Stimulated activated naive B cell treated with anti-CD40 and anti-IgM and Interleukin-4, amounts not matched to agents 10 μg/mL and 1 μg/mL and 100 μg/mL, for 72 hours (primary cell): ENCODE measurements around the gene LGALS13.
"Not testable (repeated sequence)": the region's sequence is repeated elsewhere in the genome, so short reads cannot be mapped to it uniquely, and the experiment has no call there.

Source experiments
- ATAC-seq, 2 donors: fragments of 150-1000 bp; cut with Tn5 transposase; replicated peaks; 2 replicates each; pipeline ENCODE4 v1.10.0; 2021; ENCODE audit warnings: moderate library complexity in 1 of 2
- DNase-seq: peaks from one replicate; pipeline ENCODE4 v3.0.0; 2021
- H3K27ac Mint-ChIP-seq: one replicate; pipeline ENCODE4 v1.8.0; 2022; ENCODE audit warnings: mild to moderate bottlenecking, mixed read lengths
- H3K27me3 Mint-ChIP-seq, 2 donors: one replicate each; pipeline ENCODE4 v1.8.0; 2022; ENCODE audit warnings: mixed read lengths in 2 of 2
- H3K36me3 Mint-ChIP-seq, 2 donors: one replicate each; pipeline ENCODE4 v1.8.0; 2022; ENCODE audit warnings: mixed read lengths in 2 of 2, mild to moderate bottlenecking in 1 of 2
- H3K4me1 Mint-ChIP-seq, 2 donors: one replicate each; pipeline ENCODE4 v1.8.0; 2022; ENCODE audit warnings: mixed read lengths in 2 of 2, mild to moderate bottlenecking in 1 of 2
- H3K4me3 Mint-ChIP-seq, 2 donors: one replicate each; pipeline ENCODE4 v1.8.0; 2022; ENCODE audit warnings: mild to moderate bottlenecking in 2 of 2, mixed read lengths in 2 of 2, moderate library complexity in 1 of 2
- H3K9me3 Mint-ChIP-seq, 2 donors: one replicate each; pipeline ENCODE4 v1.8.0; 2022; ENCODE audit warnings: mixed read lengths in 2 of 2, mild to moderate bottlenecking in 1 of 2

Gene LGALS13

GRCh38 chr19:39592381-39592780 lies 9.9 kb upstream of the LGALS13 start:
- Mint-ChIP-seq H3K27ac (no peak overlapping the region), H3K9me3 (peaks cover 0 to 1% of the 10 kb centered on the region in 2 donors), H3K4me3 (no peak overlapping the region), H3K27me3 (peaks cover 32 to 53% of the 10 kb centered on the region in 2 donors), H3K4me1 (no peaks in the 10 kb centered on the region), H3K36me3 (no peaks in the 10 kb centered on the region)
- ATAC-seq (no peak), DNase-seq (no peak)

- Mint-ChIP-seq H3K27ac (no peak overlapping the region), H3K4me3 (no peak overlapping the region), H3K36me3 (no peaks in the 10 kb centered on the region), H3K27me3 (peaks cover 41 to 70% of the 10 kb centered on the region in 2 donors), H3K9me3 (peaks cover 0 to 2% of the 10 kb centered on the region in 2 donors), H3K4me1 (no peaks in the 10 kb centered on the region)
- DNase-seq (no peak), ATAC-seq (no peak)
These were observed 6.4 kb upstream of the LGALS13 start for GRCh38 chr19:39595950-39596349.

- H3K4me1 Mint-ChIP-seq: no peaks in the 10 kb centered on the region
- peaks cover 6 to 7% of the 10 kb centered on the region in 2 donors for H3K9me3 Mint-ChIP-seq
- DNase-seq: no peak
- ATAC-seq: no peak
- peaks cover 49 to 72% of the 10 kb centered on the region in 2 donors for H3K27me3 Mint-ChIP-seq
- H3K4me3 Mint-ChIP-seq: no peak overlapping the region
- H3K36me3 Mint-ChIP-seq: no peaks in the 10 kb centered on the region
- no peak overlapping the region for H3K27ac Mint-ChIP-seq
These were observed 5.4 kb upstream of the LGALS13 start for GRCh38 chr19:39596911-39597310.

GRCh38 chr19:39599116-39599515 lies 3.2 kb upstream of the LGALS13 start:
- no peak for ATAC-seq
- Mint-ChIP-seq H3K27ac (no peak overlapping the region), H3K36me3 (no peaks in the 10 kb centered on the region), H3K4me3 (no peak overlapping the region), H3K9me3 (peaks cover 6 to 7% of the 10 kb centered on the region in 2 donors), H3K27me3 (peaks cover 48 to 72% of the 10 kb centered on the region in 2 donors), H3K4me1 (no peaks in the 10 kb centered on the region)
- no peak for DNase-seq

GRCh38 chr19:39603825-39604224 lies 1.5 kb downstream of the LGALS13 start:
- Mint-ChIP-seq H3K27me3 (peaks cover 36 to 52% of the 10 kb centered on the region in 2 donors), H3K36me3 (no peaks in the 10 kb centered on the region), H3K4me3 (no peak overlapping the region), H3K4me1 (no peaks in the 10 kb centered on the region), H3K9me3 (peaks cover 6% of the 10 kb centered on the region in 2 donors), H3K27ac (no peak overlapping the region)
- ATAC-seq (no peak), DNase-seq (no peak)

GRCh38 chr19:39607021-39607420 lies 4.7 kb downstream of the LGALS13 start:
- ATAC-seq: no peak
- DNase-seq: no peak
- no peak overlapping the region for H3K4me3 Mint-ChIP-seq
- no peaks in the 10 kb centered on the region for H3K4me1 Mint-ChIP-seq
- H3K36me3 Mint-ChIP-seq: no peaks in the 10 kb centered on the region
- H3K27ac Mint-ChIP-seq: no peak overlapping the region
- H3K9me3 Mint-ChIP-seq: peaks cover 2% of the 10 kb centered on the region in 2 donors
- peaks cover 18 to 22% of the 10 kb centered on the region in 2 donors for H3K27me3 Mint-ChIP-seq

- Mint-ChIP-seq H3K4me3 (no peak overlapping the region), H3K4me1 (no peaks in the 10 kb centered on the region), H3K9me3 (peaks cover 4 to 5% of the 10 kb centered on the region in 2 donors), H3K36me3 (no peaks in the 10 kb centered on the region), H3K27me3 (peaks cover 17 to 22% of the 10 kb centered on the region in 2 donors), H3K27ac (no peak overlapping the region)
- ATAC-seq (no peak), DNase-seq (no peak)
These were observed 5.2 kb downstream of the LGALS13 start for GRCh38 chr19:39607561-39607960.

- H3K27ac Mint-ChIP-seq: no peak overlapping the region
- ATAC-seq (no peak), DNase-seq (no peak)
- peaks cover 14 to 28% of the 10 kb centered on the region in 2 donors for H3K27me3 Mint-ChIP-seq
- peaks cover 11 to 18% of the 10 kb centered on the region in 2 donors for H3K9me3 Mint-ChIP-seq
- H3K4me3 Mint-ChIP-seq: no peak overlapping the region
- no peaks in the 10 kb centered on the region for H3K4me1 Mint-ChIP-seq
- H3K36me3 Mint-ChIP-seq: peaks cover 0 to 4% of the 10 kb centered on the region in 2 donors
These were observed 11.3 kb downstream of the LGALS13 start for GRCh38 chr19:39613597-39613996.

- H3K36me3 Mint-ChIP-seq: peaks cover 0 to 4% of the 10 kb centered on the region in 2 donors
- H3K4me1 Mint-ChIP-seq: no peaks in the 10 kb centered on the region
- ATAC-seq (no peak), DNase-seq (no peak)
- no peak overlapping the region for H3K27ac Mint-ChIP-seq
- H3K9me3 Mint-ChIP-seq: peaks cover 6 to 11% of the 10 kb centered on the region in 2 donors
- H3K27me3 Mint-ChIP-seq: peaks cover 32 to 66% of the 10 kb centered on the region in 2 donors
- no peak overlapping the region for H3K4me3 Mint-ChIP-seq
These were observed 15.4 kb downstream of the LGALS13 start for GRCh38 chr19:39617745-39618144.

GRCh38 chr19:39623946-39624345 lies 21.6 kb downstream of the LGALS13 start:
- Mint-ChIP-seq H3K36me3 (no peaks in the 10 kb centered on the region), H3K4me1 (no peaks in the 10 kb centered on the region), H3K9me3 (no peaks in the 10 kb centered on the region), H3K4me3 (no peak overlapping the region), H3K27ac (no peak overlapping the region), H3K27me3 (peaks cover 41 to 65% of the 10 kb centered on the region in 2 donors)
- no peak for DNase-seq
- no peak for ATAC-seq

- DNase-seq, H3K9me3 Mint-ChIP-seq, H3K36me3 Mint-ChIP-seq, H3K4me3 Mint-ChIP-seq, H3K4me1 Mint-ChIP-seq, H3K27ac Mint-ChIP-seq: not testable (repeated sequence)
- peaks cover 24 to 28% of the 10 kb centered on the region in 2 donors for H3K27me3 Mint-ChIP-seq
- ATAC-seq: peak in 1 of 2 donors; percentile 43
These were observed 25.3 kb downstream of the LGALS13 start for GRCh38 chr19:39627631-39628030.

- no peaks in the 10 kb centered on the region for H3K4me1 Mint-ChIP-seq
- no peak overlapping the region for H3K4me3 Mint-ChIP-seq
- no peak for ATAC-seq
- peaks cover 6 to 14% of the 10 kb centered on the region in 2 donors for H3K9me3 Mint-ChIP-seq
- H3K27ac Mint-ChIP-seq: no peak overlapping the region
- no peaks in the 10 kb centered on the region for H3K36me3 Mint-ChIP-seq
- no peak for DNase-seq
- peaks cover 23 to 32% of the 10 kb centered on the region in 2 donors for H3K27me3 Mint-ChIP-seq
These were observed 28.9 kb downstream of the LGALS13 start for GRCh38 chr19:39631178-39631577.

GRCh38 chr19:39631626-39632025 lies 29.3 kb downstream of the LGALS13 start:
- Mint-ChIP-seq H3K27ac (no peak overlapping the region), H3K36me3 (no peaks in the 10 kb centered on the region), H3K4me3 (no peak overlapping the region), H3K9me3 (peaks cover 6 to 14% of the 10 kb centered on the region in 2 donors), H3K4me1 (no peaks in the 10 kb centered on the region), H3K27me3 (peaks cover 20 to 31% of the 10 kb centered on the region in 2 donors)
- DNase-seq: no peak
- ATAC-seq: no peak

GRCh38 chr19:39637891-39638290 lies 35.6 kb downstream of the LGALS13 start:
- ATAC-seq (no peak), DNase-seq (no peak)
- no peaks in the 10 kb centered on the region for H3K36me3 Mint-ChIP-seq
- H3K4me1 Mint-ChIP-seq: no peaks in the 10 kb centered on the region
- H3K4me3 Mint-ChIP-seq: no peak overlapping the region
- H3K9me3 Mint-ChIP-seq: peaks cover 6 to 14% of the 10 kb centered on the region in 2 donors
- no peak overlapping the region for H3K27ac Mint-ChIP-seq
- H3K27me3 Mint-ChIP-seq: peaks cover 50 to 76% of the 10 kb centered on the region in 2 donors

GRCh38 chr19:39641773-39642172 lies 39.4 kb downstream of the LGALS13 start:
- ATAC-seq (no peak), DNase-seq (no peak)
- Mint-ChIP-seq H3K27ac (no peak overlapping the region), H3K36me3 (no peaks in the 10 kb centered on the region), H3K9me3 (no peaks in the 10 kb centered on the region), H3K4me1 (no peaks in the 10 kb centered on the region), H3K27me3 (peaks cover 41 to 48% of the 10 kb centered on the region in 2 donors), H3K4me3 (no peak overlapping the region)

GRCh38 chr19:39643591-39643990 lies 41.3 kb downstream of the LGALS13 start:
- Mint-ChIP-seq H3K27me3 (peaks cover 40 to 49% of the 10 kb centered on the region in 2 donors), H3K4me3 (no peak overlapping the region), H3K4me1 (no peaks in the 10 kb centered on the region), H3K36me3 (no peaks in the 10 kb centered on the region), H3K9me3 (no peaks in the 10 kb centered on the region), H3K27ac (no peak overlapping the region)
- ATAC-seq: no peak
- no peak for DNase-seq
